Femur (tissue), 1 donor: ENCODE results near the gene ATP6AP2.

ENCODE experiments used
- DNase-seq: peaks from one replicate; pipeline ENCODE4 v3.0.0-alpha.2; 2017

Gene ATP6AP2

DNA sequence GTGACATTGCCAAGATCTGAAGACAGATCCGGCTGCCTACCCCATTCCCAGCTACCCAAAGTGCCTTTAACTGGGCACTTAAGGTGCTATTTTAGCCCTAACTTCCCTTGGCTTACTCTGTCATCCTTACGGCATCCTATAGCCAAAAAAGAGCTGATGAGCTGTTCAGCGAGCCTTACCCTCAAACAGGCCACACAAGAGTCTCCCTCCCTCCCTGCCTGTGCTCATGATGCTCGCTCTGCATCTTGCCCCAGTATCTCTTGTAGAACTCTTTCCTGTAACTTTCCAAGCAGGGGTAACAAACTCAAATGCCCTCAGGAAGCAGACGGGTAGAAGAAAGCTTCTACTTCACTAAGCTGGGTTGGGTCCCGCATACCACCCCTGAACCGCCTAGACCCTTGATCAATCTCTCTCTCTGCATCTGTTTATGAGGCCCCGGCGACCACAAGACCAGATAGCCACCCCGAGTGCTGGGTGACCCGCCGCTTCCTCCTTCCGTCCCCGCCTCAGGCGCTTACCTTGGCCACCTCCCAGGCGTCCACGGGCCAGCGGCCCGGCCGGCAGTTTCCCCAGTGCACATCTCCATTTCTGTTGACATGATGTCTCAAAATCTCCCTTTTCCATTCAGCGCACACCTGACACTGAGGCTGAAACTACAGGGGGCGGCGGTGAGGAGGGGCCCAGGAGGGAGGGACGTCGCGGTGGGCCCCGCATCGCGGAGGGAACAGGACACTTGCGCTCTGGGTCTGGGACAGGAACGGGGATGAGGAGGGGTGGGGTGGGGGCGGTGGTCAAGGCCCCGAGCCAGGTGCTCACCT is 65.9 kb downstream of the ATP6AP2 start:
- DNase-seq, result peak; percentile 48

DNA sequence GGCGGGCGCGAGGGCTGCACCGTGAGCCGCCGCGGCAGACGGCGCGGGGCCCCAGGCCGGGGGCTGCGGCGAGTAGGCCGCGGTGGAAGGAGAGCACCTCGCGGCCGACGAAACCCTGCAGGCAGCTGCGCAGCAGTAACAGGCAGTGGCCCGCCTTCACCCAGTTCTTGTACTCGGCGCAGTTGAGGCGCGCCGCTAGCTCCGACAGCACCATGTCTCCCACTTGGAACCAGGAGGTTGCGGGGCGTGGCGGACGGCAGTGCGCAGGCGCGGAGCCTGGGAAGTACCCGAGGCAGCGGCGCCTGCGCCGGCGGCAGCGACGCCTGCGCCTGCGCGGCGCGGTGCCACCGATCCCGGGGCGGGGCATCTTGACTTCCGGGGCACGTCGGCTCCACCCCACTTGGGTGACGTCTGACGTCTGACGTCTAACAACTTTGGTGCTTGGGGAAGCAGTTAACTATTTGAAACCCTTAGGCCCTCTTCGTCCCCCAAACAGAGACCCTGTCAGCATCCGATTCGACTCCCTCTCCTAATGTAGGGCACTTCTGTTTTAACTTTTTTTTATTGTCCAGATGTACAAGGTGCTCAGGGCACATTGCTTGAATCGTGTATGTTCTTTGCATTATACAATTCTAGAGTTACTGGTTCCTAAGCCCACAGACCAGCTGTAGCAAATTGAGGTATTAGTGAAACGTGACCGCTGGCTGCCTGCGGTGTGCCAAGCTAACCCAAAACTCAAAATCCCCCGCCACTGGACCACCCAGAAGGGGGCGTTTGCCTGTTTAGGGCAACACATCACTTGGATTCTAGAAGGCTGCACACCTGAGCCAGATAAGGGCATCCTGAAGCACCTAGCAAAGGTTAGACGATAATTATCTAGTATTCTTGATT is 66.8 kb downstream of the ATP6AP2 start, which contains the start of gene CXorf38:
Gene CXorf38, minus strand, starts transcription at position 255 of the 891 bp plus-strand sequence. Its CDS starts 41 bp downstream, at position 214.
- peak; percentile 97 for DNase-seq

DNA sequence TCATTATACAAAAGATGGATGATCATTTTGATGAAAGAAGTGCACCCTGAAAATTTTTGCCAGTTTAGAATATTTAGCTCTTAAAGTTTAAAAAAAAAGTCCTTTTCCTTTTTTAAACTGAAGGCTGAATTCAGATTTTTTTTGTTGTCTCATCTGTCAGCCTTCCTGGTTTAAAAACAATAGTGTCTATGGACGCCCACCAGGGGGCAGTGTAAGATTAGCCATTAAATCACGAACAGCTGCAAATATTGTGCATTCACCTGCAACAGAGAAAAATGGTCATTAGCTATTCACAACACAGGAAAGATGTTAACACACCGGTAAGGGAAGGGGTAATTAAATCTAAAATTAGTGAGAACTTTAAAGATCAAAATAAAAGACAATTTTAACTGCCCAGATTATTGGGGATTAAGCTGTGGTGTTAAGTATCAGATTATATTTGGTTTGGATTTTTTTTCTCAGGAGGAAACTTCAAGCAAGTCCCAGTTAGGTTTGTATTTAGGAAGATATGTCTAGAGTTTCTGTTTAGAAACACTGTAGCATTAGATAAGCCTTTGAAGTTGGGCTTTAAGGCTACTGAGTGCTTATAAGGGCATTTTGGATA is 71.0 kb downstream of the ATP6AP2 start:
- peak; percentile 75 for DNase-seq

DNA sequence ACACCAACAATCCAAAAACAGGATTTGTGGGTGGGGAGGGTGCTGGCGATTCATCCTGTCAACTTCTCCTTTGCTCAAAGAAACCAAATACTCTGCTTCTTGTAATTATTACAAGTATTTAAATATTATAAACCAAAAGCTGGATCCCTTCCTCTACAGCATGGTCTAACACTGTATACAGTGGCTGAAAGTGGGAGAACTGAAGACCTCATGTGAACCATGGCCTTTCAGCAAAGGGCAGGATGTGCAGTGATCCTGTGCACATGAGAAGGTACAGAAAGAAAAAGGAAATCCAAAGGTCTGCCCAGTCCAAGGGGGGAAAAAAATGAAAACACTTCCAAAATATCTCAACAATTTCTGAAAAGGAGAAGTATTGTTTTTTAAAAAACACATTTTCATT is 71.9 kb downstream of the ATP6AP2 start:
- no peak for DNase-seq

DNA sequence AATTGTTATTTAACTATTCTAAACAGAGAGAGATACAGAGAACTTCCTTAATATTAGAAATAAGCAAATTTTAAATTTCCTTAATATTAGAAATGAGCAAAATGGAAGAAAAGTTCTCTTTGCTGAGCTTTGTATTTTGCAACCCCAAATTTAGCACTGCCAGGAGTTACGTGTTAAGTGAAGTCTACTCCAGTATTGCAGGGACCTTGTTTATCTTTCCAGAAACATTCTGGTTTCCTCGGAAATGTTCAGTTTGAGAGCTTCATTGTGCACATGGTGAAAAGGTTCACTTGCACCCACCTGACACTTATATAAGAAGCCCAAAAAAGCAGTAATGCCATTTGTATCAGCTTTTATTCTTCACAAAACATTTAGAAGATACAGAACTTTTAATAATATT is 72.8 kb downstream of the ATP6AP2 start:
- DNase-seq, result no peak
